Stimulated activated CD4-positive, alpha-beta T cell treated with anti-CD3 and anti-CD28 coated beads, Interleukin-12 subunit alpha, Interleukin-12 subunit beta, amount 100 ng/mL, for 48 hours (primary cell): ENCODE data around the gene DDX31.

Experiments
- DNase-seq, 3 donors: peaks; one replicate each; pipeline ENCODE4 v3.0.0-alpha.2; 2020; ENCODE audit warnings: low read depth in 2 of 3, low spot score in 1 of 3

DDX31 gene

GRCh38 chr9:132637801-132638200, 32.0 kb downstream of the DDX31 start:
- no peak for DNase-seq

GRCh38 chr9:132637351-132637750, 32.4 kb downstream of the DDX31 start:
- DNase-seq, result no peak

DNA sequence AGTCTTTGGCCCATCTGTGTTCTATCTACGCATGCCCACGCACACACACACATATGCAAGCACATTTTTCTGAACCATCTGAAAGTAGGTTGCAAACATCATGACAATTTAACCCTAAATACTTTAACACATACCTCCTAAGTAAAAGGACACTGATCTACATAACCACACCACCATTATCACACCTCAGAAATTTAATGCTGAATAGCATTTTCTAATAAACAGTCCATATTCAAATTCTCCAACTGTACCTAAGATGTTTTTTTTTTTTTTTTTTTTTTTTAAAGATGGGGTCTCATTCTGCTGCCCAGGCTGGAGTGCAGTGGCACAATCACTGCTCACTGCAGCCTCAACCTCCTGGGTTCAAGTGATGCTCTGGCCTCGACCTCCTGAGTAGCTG, 35.5 kb downstream of the DDX31 start:
- no peak for DNase-seq

GRCh38 chr9:132632413-132633129, 37.2 kb downstream of the DDX31 start:
- no peak for DNase-seq

DNA sequence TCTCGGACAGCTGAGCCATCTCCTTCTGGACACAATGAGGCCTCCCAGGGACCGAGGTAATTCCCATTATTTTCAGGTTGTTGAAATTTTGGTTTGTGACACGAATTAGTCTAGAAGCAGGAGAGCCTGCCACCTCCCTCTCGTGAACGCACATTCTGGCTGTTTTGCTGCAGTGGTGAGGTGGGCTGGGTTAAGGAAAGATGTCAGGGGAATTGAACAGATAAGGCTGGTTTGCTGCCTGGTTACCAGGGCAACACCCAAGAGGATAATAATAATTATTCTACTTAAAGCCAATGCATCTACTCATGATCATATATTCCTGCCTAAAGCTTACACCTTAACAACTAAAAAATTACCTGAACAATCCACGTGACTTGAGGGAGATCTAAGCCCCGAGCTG, 38.1 kb downstream of the DDX31 start:
- no peak for DNase-seq

DNA sequence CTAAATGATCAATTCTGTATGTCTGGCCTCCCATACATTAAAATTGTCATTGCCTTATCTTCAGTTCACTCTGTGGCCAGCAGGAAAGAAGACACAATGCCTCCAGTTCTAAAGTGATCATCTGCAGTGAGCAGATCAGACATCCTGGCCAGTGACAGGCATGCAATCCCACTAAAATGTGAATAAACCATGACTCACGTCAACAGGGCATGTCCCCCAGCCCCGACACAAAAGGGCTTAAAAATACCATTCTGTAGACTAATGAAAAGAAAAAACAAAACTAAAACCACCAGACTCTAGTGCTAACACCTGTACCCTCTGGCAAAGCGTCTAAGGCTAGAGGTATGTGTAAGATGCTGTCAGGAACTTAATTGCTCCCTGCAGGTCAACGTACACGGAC, 38.5 kb downstream of the DDX31 start:
- DNase-seq, result no peak

GRCh38 chr9:132630811-132631210, 39.0 kb downstream of the DDX31 start:
- no peak for DNase-seq

GRCh38 chr9:132630116-132630515, 39.7 kb downstream of the DDX31 start:
- DNase-seq, result no peak

- no peak for DNase-seq
These were observed 41.0 kb downstream of the DDX31 start for GRCh38 chr9:132628746-132629145.

- no peak for DNase-seq
These were observed 42.2 kb downstream of the DDX31 start for GRCh38 chr9:132627594-132627993.

DNA sequence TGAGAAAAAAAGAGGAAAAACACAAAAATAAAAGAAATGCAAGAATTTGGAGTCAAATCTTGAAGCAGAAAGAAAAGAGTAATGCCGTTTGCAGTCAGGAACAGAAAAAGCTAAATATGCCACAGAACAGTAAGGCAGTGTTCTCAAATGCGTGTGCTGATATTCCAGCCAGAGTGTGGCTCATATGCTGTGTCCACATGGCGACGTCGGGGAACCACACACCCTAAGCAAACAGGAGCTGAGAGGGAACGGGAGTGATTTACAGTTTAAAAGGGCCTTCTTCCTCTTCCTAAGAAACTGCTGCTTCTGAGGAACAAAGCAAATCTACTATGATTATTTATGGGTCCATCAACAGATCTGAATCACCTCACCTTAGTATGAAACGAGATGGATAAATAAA, 42.7 kb downstream of the DDX31 start:
- DNase-seq, result no peak

GRCh38 chr9:132626285-132626684, 43.5 kb downstream of the DDX31 start:
- no peak for DNase-seq

DNA sequence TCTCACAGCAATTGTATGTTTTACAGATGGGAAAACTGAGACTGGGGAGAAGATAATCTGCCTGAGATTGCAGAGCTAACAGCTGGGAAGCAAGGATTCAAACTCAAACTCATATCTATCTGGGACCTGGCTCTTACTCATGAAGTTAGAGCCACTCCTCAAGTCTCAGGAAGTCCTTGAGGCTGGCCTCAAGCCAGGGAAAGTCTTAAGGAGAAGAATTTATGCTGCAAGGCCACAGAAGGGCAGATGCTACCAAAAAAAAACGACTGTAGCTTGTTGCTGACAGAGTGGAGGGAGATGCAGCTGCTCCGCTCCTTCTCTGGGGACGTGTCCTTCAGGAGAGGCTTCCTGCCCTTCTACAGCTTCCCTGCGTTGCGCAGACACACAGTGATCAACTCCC, 47.6 kb downstream of the DDX31 start:
- DNase-seq, result no peak

- no peak for DNase-seq
These were observed 53.1 kb downstream of the DDX31 start for GRCh38 chr9:132616725-132617124.

DNA sequence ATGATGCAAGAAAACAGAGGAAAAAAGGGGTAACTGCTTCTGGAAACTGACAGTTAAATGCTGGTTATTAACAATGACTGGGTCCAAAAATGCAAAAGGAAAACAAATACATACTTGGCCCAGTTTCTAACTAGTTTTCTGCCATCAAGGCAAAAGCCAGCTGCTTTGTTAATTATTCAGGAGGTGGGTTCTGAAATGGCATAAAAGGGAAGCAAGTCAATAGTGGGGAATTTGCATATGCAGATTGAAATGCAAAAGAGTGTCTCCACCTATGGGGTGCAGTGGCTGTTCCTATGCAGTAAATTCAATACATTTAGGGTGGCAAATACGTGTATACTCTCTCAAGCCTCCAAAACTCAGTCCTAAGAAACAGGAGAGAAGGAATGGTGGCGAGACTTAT, 54.0 kb downstream of the DDX31 start:
- DNase-seq, result no peak

GRCh38 chr9:132614324-132614723, 55.5 kb downstream of the DDX31 start:
- DNase-seq, result no peak

DNA sequence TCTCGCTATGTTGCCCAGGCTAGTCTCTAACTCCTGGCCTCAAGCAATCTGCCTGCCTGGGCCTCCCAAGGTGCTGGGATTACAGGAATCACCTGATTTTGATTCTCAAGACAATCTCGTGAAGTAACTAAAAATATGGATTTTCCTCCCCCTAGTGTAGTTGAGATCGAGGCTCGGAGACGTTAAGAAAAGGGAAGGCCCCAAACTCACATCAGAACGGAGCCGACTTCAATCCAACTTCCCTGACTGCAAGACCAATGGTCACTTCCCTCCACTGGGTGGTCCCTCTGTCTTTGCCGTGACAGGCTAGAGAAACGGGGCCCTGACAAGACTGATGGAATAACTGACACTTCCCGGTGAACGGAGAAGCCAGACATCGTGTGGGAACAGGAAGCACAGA, 59.1 kb downstream of the DDX31 start:
- no peak for DNase-seq

DNA sequence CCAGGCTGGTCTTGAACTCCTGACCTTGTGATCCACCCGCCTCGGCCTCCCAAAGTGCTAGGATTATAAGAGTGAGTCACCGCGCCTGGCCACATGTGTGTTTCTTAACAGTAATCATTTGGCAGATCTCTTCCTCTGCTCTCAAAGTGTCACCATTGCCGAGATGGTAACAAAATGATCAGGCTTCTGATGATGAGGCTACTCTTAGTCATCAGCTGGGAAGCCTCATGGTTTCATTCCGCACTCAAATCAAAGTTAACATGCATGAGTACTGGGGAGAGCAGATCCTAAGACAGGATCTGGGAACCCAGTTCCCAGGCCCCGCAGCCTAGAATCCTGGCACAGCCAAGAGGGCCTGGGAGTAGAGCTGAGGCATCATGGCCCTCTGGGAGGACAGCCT, 60.0 kb downstream of the DDX31 start:
- DNase-seq, result no peak

GRCh38 chr9:132609184-132609583, 60.6 kb downstream of the DDX31 start:
- no peak for DNase-seq

DNA sequence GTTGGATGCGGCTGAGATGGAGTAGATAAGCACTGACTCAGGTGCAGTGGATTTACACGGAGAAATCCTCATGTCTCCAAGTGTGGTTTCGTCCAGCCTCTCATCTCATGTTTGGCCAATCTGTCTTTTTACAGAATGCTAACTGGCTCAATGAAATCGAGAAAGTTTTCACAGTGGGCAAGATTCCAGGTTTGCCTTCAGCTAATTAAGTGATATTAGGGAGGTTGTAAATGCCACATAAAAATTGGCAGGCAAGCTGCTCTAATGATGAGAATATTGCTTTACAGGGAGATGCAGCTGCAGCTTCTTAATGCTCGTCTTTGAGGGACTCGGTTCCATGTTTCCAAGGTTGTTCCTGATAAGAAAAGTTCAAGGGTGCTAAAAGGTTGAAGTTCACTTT, 63.7 kb downstream of the DDX31 start:
- DNase-seq, result no peak

DNA sequence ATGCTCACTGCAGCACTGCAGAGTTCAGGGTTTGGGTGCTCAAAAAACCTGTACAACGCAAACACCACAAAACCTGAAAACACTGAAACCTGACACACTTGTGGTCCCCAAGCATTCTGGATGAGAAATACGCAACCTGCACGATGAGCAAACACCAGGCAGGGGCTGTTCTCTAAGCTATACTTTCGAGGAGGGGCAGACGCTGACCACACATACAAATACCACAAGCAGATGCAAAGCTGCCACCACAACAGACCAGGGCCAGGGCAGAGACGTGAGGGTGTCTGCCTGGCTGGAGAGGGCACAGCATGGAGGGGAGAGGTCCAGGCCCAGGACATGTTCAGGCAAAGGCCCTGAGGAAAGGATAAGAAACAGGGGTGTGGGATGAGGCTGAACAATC, 64.4 kb downstream of the DDX31 start:
- DNase-seq, result no peak

- DNase-seq, result no peak
These were observed 67.6 kb downstream of the DDX31 start for GRCh38 chr9:132602207-132602606.

DNA sequence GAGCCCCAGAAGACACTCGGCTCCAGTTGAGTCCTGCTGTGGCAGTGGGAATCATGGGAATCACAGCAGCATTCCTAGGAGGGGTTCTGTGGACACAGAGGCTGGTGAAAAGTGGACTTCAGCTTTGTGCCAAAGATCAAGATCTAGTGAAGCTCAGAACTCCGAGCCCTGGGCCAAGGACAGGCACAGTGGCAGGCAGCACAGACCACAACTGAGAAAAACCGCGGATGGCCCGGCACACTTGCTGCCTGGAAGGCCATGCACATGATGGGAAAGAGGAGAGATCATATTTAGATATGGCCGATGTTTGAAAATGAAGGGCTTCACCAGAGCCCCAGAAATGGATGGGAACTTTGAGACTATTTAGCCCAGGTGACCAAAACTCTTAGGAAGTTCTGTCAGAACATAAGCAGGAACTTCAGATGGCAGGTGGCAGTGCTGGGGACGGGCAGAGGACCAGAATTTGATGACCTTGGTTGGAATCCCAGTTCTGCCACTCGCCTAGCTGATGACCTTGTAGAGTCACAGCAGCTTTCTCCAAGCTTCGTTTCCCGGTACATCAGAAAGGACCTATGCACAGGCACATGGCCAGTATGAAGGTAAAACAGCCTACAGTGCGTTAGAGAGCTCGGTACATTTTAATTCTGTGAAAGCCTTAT, 69.3 kb downstream of the DDX31 start:
- no peak for DNase-seq
